GM12878 (cell line): Measurements from ENCODE around the gene CTCFL. TPM values are rescaled to one million over a fixed set of nuclear protein-coding genes. Genes with fewer than 3 reads are reported as not detected.

Source experiments
- ATAC-seq: fragments of 200-7000 bp; cut with Tn5 transposase; 3 replicates; pipeline ENCODE4 v1.9.1; 2020; ENCODE audit warnings: mild to moderate bottlenecking, moderate library complexity
- BruUV-seq: library from RNA; stranded (reverse); fragments of 400-500 nt; replicated peaks from 2 replicates; lab custom pipeline; 2021; lab: Mats Ljungman, UMichigan
- CTCF ChIA-PET: fragments of 300-600 bp; sonication (Branson Sonifier 250); formaldehyde crosslinking; extraction: SDS; loops from one replicate; lab custom pipeline; 2021; ENCODE audit warnings: inconsistent platforms; lab: Yijun Ruan, JAX
- POLR2A ChIA-PET: fragments of 350-600 bp; formaldehyde crosslinking; extraction: SDS; loops from one replicate; lab custom pipeline; 2021; ENCODE audit warnings: inconsistent platforms; lab: Charles Lee
- RAD21 ChIA-PET: fragments of 300-600 bp; sonication (Branson Sonifier 250); formaldehyde crosslinking; loops from one replicate; lab custom pipeline; 2023; ENCODE audit warnings: antibody characterized with exemption; ENCODE audit not compliant: unreplicated experiment; lab: Charles Lee
- SMC1A ChIA-PET: fragments of 300-600 bp; sonication (Branson Sonifier 250); formaldehyde crosslinking; loops from one replicate; lab custom pipeline; 2023; ENCODE audit not compliant: unreplicated experiment, uncharacterized antibody; lab: Charles Lee
- DNase-seq: peaks from one replicate; pipeline ENCODE4 v3.0.0-alpha.2; 2011; ENCODE audit warnings: low read depth, low spot score
- FAIRE-seq: peaks from 3 replicates; lab custom pipeline; 2011; peaks lifted over from hg19 to GRCh38; lab: Jason Lieb, UNC
- H2AFZ ChIP-seq: 2 replicates; pipeline ENCODE4 v1.6.0; 2011; ENCODE audit warnings: low read depth, low read length, control low read depth; ENCODE audit not compliant: control insufficient read depth
- H3K27ac ChIP-seq: 2 replicates; pipeline ENCODE4 v1.5.1; 2011; ENCODE audit warnings: control low read depth; ENCODE audit not compliant: control insufficient read depth, insufficient read depth
- H3K27me3 ChIP-seq, 2 experiments: replicated peaks in 1 of 2; 2 replicates each; pipeline versions ENCODE4 v1.6.0 to v1.6.1; 2011; ENCODE audit warnings: low read length in 1 of 2; ENCODE audit not compliant: control insufficient read depth in 2 of 2, insufficient read depth in 2 of 2
- H3K36me3 ChIP-seq, 2 experiments: 2 replicates each; pipeline ENCODE4 v1.5.1; 2011; ENCODE audit warnings: low read length in 1 of 2; ENCODE audit not compliant: control insufficient read depth in 2 of 2, insufficient read depth in 2 of 2
- H3K4me1 ChIP-seq: 2 replicates; pipeline ENCODE4 v1.6.1; 2011; ENCODE audit warnings: mild to moderate bottlenecking, low read length, moderate library complexity, mixed read lengths; ENCODE audit not compliant: control insufficient read depth, insufficient read depth
- H3K4me2 ChIP-seq: 2 replicates; pipeline ENCODE4 v1.6.0; 2011; ENCODE audit warnings: control low read depth; ENCODE audit not compliant: control insufficient read depth, insufficient read depth
- H3K4me3 ChIP-seq: fragments of 200-600 bp; sonication (generic); 2 replicates; pipeline ENCODE4 v1.5.1; 2016
- H3K79me2 ChIP-seq: 2 replicates; pipeline ENCODE4 v1.6.0; 2011; ENCODE audit warnings: low read length; ENCODE audit not compliant: control insufficient read depth, insufficient read depth
- H3K9ac ChIP-seq: 2 replicates; pipeline ENCODE4 v1.8.0; 2011; ENCODE audit warnings: low read length, control low read depth, mixed read lengths; ENCODE audit not compliant: control insufficient read depth, insufficient read depth
- H3K9me3 ChIP-seq: replicated peaks from 3 replicates; pipeline ENCODE4 v1.5.1; 2011; ENCODE audit warnings: mild to moderate bottlenecking, low read length; ENCODE audit not compliant: control insufficient read depth, insufficient read depth
- H4K20me1 ChIP-seq: 2 replicates; pipeline ENCODE4 v1.6.0; 2011; ENCODE audit not compliant: control insufficient read depth, insufficient read depth
- CBFB ChIP-seq: IDR thresholded peaks from 2 replicates; pipeline ENCODE4 v1.6.1; 2016; ENCODE audit warnings: antibody characterized with exemption, low read depth
- WGBS: methylation state at CpG from one replicate; pipeline ENCODE4 v1.1.6; 2016; ENCODE audit warnings: low lambda C conversion rate; ENCODE audit not compliant: insufficient replicate concordance, insufficient coverage; ENCODE audit errors: missing lambda C conversion rate; 5-methylcytosine and 5-hydroxymethylcytosine counted together
- in situ Hi-C: fragments of 300-500 bp; cut with MboI; formaldehyde crosslinking; loops from 9 replicates; pipeline ENCODE4 v1.14.3; 2018; ENCODE audit warnings: mixed read lengths
- intact Hi-C: fragments of 100-400 bp; cut with micrococcal nuclease; formaldehyde crosslinking; loops from one replicate; pipeline ENCODE4 v1.14.2; 2022; ENCODE audit not compliant: unreplicated experiment
- polyA plus RNA-seq, 11 experiments: library from polyadenylated mRNA; depleted of rRNA in 4 of 11; unstranded in 6 of 11; stranded (reverse) in 5 of 11; fragments of >200 nt; fragmentation: Nextera tagmentation in 4 of 11; fragmentation: Illumina TruSeq in 1 of 11; extraction: Ambion mirVana in 4 of 11; extraction: Trizol in 1 of 11; gene quantifications; 1 replicate in 1 of 11; 2 replicates in 10 of 11; pipeline versions ENCODE4 v1.2.1 to v1.2.3, GENCODE V29; 2011 to 2016; ENCODE audit warnings: inconsistent platforms in 2 of 11, missing spikeins in 2 of 11, low read depth in 1 of 11
- total RNA-seq, 4 experiments: library from RNA; depleted of rRNA in 3 of 4; stranded (reverse); fragments of >200 nt in 3 of 4; fragmentation: Illumina TruSeq in 1 of 4; extraction: Trizol in 1 of 4; gene quantifications; 2 replicates each; pipeline versions ENCODE4 v1.2.1 to v1.2.3, GENCODE V29; 2013 to 2021
- TF ChIP-seq, protein P1 (sequence below), 3 experiments: IDR thresholded peaks in 2 of 3; conservative IDR thresholded peaks in 1 of 3; 2 replicates each; pipeline ENCODE4 v1.5.1; 2011; ENCODE audit warnings: low read depth in 3 of 3, low read length in 3 of 3, mild to moderate bottlenecking in 3 of 3, control low read depth in 2 of 3, moderate library complexity in 2 of 3, inconsistent platforms in 1 of 3, mixed read lengths in 1 of 3; ENCODE audit not compliant: control insufficient read depth in 2 of 3, insufficient read depth in 1 of 3; ENCODE audit errors: extremely low read depth in 1 of 3

The CTCFL gene
- total and polyA plus RNA-seq, 10 of the 15 experiments (the other 5 are each of a cell fraction or from before 2014, with no cell fraction given) = 0.06 to 0.20 (median 0.11) TPM; not detected in 4

GRCh38 chr20:57526087-57526884 is 1.3 kb upstream of the CTCFL start:
- ChIA-PET SMC1A (no interaction called here), CTCF (interaction anchor here (1.3 kb wide), 1 partner anchor 560 kb away, joined by 4 read pairs; no protein-coding TSS in a partner anchor), POLR2A (no interaction called here), RAD21 (no interaction called here)
- Histone ChIP-seq H2AFZ (no peak overlapping the region), H3K27me3 (no peaks in the 10 kb centered on the region), H3K79me2 (no peaks in the 10 kb centered on the region), H3K4me1 (peaks cover 3% of the 10 kb centered on the region; the same call in 1 of the 2 replicates), H3K36me3 (no peaks in the 10 kb centered on the region), H3K4me2 (no peak overlapping the region), H3K9ac (no peak overlapping the region), H4K20me1 (no peaks in the 10 kb centered on the region), H3K9me3 (no peaks in the 10 kb centered on the region; the same call in 2 of the 3 replicates), H3K27ac (no peak overlapping the region), H3K4me3 (no peak overlapping the region)
- no peak for FAIRE-seq
- peak; percentile 22; the same call in 1 of the 3 replicates for ATAC-seq
- no CpG with 5 or more reads among the region's 17 CpGs for WGBS
- intact Hi-C loops (no loop called here), in situ Hi-C loops (no loop called here)
- TF ChIP-seq, protein P1, sequence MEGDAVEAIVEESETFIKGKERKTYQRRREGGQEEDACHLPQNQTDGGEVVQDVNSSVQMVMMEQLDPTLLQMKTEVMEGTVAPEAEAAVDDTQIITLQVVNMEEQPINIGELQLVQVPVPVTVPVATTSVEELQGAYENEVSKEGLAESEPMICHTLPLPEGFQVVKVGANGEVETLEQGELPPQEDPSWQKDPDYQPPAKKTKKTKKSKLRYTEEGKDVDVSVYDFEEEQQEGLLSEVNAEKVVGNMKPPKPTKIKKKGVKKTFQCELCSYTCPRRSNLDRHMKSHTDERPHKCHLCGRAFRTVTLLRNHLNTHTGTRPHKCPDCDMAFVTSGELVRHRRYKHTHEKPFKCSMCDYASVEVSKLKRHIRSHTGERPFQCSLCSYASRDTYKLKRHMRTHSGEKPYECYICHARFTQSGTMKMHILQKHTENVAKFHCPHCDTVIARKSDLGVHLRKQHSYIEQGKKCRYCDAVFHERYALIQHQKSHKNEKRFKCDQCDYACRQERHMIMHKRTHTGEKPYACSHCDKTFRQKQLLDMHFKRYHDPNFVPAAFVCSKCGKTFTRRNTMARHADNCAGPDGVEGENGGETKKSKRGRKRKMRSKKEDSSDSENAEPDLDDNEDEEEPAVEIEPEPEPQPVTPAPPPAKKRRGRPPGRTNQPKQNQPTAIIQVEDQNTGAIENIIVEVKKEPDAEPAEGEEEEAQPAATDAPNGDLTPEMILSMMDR (IDR thresholded peaks at IDR 0.05 in 2 of 3, conservative IDR thresholded peaks at IDR 0.05 in 1 of 3; ENCODE audit: control insufficient read depth in 2 of 3, extremely low read depth in 1 of 3, insufficient read depth in 1 of 3, low read depth in 3 of 3, low read length in 3 of 3) = 0 out of 6 replicates have a peak, but pooled peaks of 1 of the 3 experiments have one; percentile 23
- TF ChIP-seq CBFB = no peak
- no peak for DNase-seq
- BruUV-seq = no TSS peak
